Glutamatergic neuron (in vitro differentiated cells): ENCODE results near the gene ZNRF1. TPM values are rescaled to one million over a fixed set of nuclear protein-coding genes. Genes with fewer than 3 reads are reported as not detected.
"Not testable (repeated sequence)": the region's sequence is repeated elsewhere in the genome, so short reads cannot be mapped to it uniquely, and the experiment has no call there.

Experiments used
- DNase-seq: peaks from one replicate; pipeline ENCODE4 v3.0.0; 2022
- H3K27ac Mint-ChIP-seq: one replicate; pipeline ENCODE4 v1.8.0; 2020; ENCODE audit warnings: mild to moderate bottlenecking, mixed read lengths, inconsistent platforms; ENCODE audit not compliant: unreplicated experiment
- H3K27me3 Mint-ChIP-seq: one replicate; pipeline ENCODE4 v1.8.0; 2020; ENCODE audit warnings: mild to moderate bottlenecking, moderate library complexity, mixed read lengths, inconsistent platforms; ENCODE audit not compliant: unreplicated experiment
- H3K36me3 Mint-ChIP-seq: one replicate; pipeline ENCODE4 v1.8.0; 2020; ENCODE audit warnings: mild to moderate bottlenecking, mixed read lengths, inconsistent platforms; ENCODE audit not compliant: unreplicated experiment
- H3K4me1 Mint-ChIP-seq: one replicate; pipeline ENCODE4 v1.8.0; 2020; ENCODE audit warnings: mild to moderate bottlenecking, low read depth, mixed read lengths, inconsistent platforms; ENCODE audit not compliant: unreplicated experiment
- H3K4me3 Mint-ChIP-seq: one replicate; pipeline ENCODE4 v1.8.0; 2020; ENCODE audit warnings: mild to moderate bottlenecking, mixed read lengths, inconsistent platforms; ENCODE audit not compliant: unreplicated experiment
- H3K9me3 Mint-ChIP-seq: one replicate; pipeline ENCODE4 v1.8.0; 2020; ENCODE audit warnings: mild to moderate bottlenecking, moderate library complexity, mixed read lengths, inconsistent platforms; ENCODE audit not compliant: unreplicated experiment
- total RNA-seq: library from RNA; stranded (reverse); fragmentation: NEBNext Ultra II Directional; extraction: Animal tissue kit (Norgen Biotek cat#: 25700); gene quantifications from one replicate; pipeline ENCODE4 v1.2.1, GENCODE V29; 2021; ENCODE audit not compliant: unreplicated experiment
- TF ChIP-seq, protein P1 (sequence below): fragments of 200-600 bp; sonication (generic); IDR thresholded peaks from one replicate; pipeline ENCODE4 v1.5.0; 2021; ENCODE audit not compliant: partially characterized antibody, unreplicated experiment

The ZNRF1 gene
- total RNA-seq, 1 donor from 2014 or later, result 55.3 TPM

GRCh38 chr16:75014318-75014717 is 15.5 kb downstream of the ZNRF1 start:
- Mint-ChIP-seq H3K9me3 (no peaks in the 10 kb centered on the region), H3K36me3 (no peaks in the 10 kb centered on the region), H3K4me3 (no peak overlapping the region), H3K27me3 (no peaks in the 10 kb centered on the region), H3K4me1 (peaks cover 19% of the 10 kb centered on the region), H3K27ac (no peak overlapping the region)
- TF ChIP-seq, protein P1, sequence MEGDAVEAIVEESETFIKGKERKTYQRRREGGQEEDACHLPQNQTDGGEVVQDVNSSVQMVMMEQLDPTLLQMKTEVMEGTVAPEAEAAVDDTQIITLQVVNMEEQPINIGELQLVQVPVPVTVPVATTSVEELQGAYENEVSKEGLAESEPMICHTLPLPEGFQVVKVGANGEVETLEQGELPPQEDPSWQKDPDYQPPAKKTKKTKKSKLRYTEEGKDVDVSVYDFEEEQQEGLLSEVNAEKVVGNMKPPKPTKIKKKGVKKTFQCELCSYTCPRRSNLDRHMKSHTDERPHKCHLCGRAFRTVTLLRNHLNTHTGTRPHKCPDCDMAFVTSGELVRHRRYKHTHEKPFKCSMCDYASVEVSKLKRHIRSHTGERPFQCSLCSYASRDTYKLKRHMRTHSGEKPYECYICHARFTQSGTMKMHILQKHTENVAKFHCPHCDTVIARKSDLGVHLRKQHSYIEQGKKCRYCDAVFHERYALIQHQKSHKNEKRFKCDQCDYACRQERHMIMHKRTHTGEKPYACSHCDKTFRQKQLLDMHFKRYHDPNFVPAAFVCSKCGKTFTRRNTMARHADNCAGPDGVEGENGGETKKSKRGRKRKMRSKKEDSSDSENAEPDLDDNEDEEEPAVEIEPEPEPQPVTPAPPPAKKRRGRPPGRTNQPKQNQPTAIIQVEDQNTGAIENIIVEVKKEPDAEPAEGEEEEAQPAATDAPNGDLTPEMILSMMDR, result no peak
- no peak for DNase-seq

GRCh38 chr16:75016451-75017081 is 17.7 kb downstream of the ZNRF1 start:
- not testable (repeated sequence) for H3K36me3 Mint-ChIP-seq, H3K27me3 Mint-ChIP-seq, H3K9me3 Mint-ChIP-seq, H3K4me3 Mint-ChIP-seq, H3K27ac Mint-ChIP-seq, DNase-seq
- peaks cover 14% of the 10 kb centered on the region for H3K4me1 Mint-ChIP-seq

GRCh38 chr16:75017670-75018525 is 19.1 kb downstream of the ZNRF1 start:
- TF ChIP-seq, protein P1, result no peak
- peaks cover 3% of the 10 kb centered on the region for H3K9me3 Mint-ChIP-seq
- H3K27me3 Mint-ChIP-seq, result no peaks in the 10 kb centered on the region
- no peak overlapping the region for H3K4me3 Mint-ChIP-seq
- H3K27ac Mint-ChIP-seq, result no peak overlapping the region
- peaks cover 3% of the 10 kb centered on the region for H3K4me1 Mint-ChIP-seq
- peaks cover 17% of the 10 kb centered on the region for H3K36me3 Mint-ChIP-seq
- no peak for DNase-seq

GRCh38 chr16:75019007-75019406 is 20.2 kb downstream of the ZNRF1 start:
- Mint-ChIP-seq H3K36me3 (peaks cover 17% of the 10 kb centered on the region), H3K9me3 (peaks cover 3% of the 10 kb centered on the region), H3K27ac (no peak overlapping the region), H3K27me3 (no peaks in the 10 kb centered on the region), H3K4me1 (peaks cover 3% of the 10 kb centered on the region), H3K4me3 (no peak overlapping the region)
- no peak for DNase-seq
- TF ChIP-seq, protein P1, result no peak

- H3K4me3 Mint-ChIP-seq, result no peak overlapping the region
- peaks cover 17% of the 10 kb centered on the region for H3K36me3 Mint-ChIP-seq
- peaks cover 3% of the 10 kb centered on the region for H3K4me1 Mint-ChIP-seq
- H3K27ac Mint-ChIP-seq, result no peak overlapping the region
- H3K27me3 Mint-ChIP-seq, result no peaks in the 10 kb centered on the region
- no peak for DNase-seq
- H3K9me3 Mint-ChIP-seq, result peaks cover 3% of the 10 kb centered on the region
- TF ChIP-seq, protein P1, result no peak
These were observed 20.8 kb downstream of the ZNRF1 start for GRCh38 chr16:75019586-75019985.
